GM19023 (cell line): ENCODE measurements around the gene PLA2G5.
"Not testable (repeated sequence)": the region's sequence is repeated elsewhere in the genome, so short reads cannot be mapped to it uniquely, and the experiment has no call there.

Experiments used
- ATAC-seq: cut with Tn5 transposase; IDR thresholded peaks from one replicate; pipeline ENCODE4 v1.9.1; 2021; ENCODE audit warnings: mild to moderate bottlenecking, moderate library complexity; ENCODE audit not compliant: unreplicated experiment

Gene PLA2G5

GRCh38 chr1:20069874-20070273 lies at the start of gene PLA2G5:
PLA2G5 (plus strand) TSS chr1:20070194; CDS start chr1:20084831, 14,637 bp downstream.
- no peak for ATAC-seq

- ATAC-seq: no peak
Measured at GRCh38 chr1:20028125-20028524, 41.9 kb upstream of the PLA2G5 start.

DNA sequence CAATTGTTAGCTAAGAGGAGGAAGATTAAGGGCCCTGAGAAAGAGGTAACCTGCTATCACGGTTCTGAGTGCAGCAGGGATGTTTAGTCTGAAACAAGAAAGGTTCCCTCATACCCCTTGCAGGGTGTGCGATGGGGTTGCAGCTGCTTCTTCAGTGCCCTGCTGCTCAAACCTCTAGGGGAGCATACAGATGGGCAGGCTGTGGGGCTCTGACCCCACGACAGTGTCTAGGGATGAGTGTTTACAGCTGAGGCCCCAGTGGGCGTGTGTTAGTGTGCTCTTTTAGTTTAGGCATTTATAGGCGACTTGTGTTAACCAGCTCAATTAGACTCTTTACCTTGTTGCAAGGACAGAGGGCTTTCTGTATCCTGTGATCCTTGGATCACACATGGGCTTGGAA lies 41.3 kb upstream of the PLA2G5 start:
- no peak for ATAC-seq

DNA sequence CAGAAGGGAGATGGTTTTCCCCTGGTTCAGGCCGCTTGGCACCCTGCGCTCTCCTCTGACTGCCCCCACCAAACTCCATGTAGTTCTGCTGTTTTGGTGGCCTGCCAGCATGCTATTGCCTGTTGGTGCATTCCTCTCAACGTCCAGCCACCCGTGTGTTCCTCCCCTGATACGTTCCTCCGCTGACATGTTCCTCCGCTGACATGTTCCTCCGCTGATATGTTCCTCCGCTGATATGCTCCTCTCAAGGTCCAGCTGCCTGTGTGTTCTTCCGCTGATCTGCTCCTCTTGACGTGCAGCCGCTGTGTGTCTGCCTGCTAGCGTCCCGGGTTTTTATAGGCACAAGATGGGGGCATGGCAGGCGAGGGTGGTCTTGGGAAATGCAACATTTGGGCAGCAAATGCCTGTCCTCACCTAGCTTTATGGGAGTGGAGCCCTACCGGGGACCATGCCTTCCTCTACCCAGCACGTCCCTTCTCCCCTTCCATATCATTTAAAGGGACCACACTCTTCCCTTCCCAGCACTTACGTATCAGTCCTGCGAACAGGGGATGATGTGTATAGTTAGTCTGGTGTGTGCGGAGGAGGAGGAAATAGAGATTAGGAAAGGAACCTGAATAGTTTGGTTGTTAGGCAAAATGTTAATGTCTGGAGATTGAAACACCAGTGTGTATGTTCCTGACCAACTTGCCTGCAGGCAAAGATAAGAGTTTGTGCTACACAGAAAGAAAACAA lies 40.6 kb upstream of the PLA2G5 start:
- no peak for ATAC-seq

- not testable (repeated sequence) for ATAC-seq
Measured at GRCh38 chr1:20030436-20031151, 39.4 kb upstream of the PLA2G5 start.

- ATAC-seq: no peak
Measured at GRCh38 chr1:20031161-20031560, 38.8 kb upstream of the PLA2G5 start.

DNA sequence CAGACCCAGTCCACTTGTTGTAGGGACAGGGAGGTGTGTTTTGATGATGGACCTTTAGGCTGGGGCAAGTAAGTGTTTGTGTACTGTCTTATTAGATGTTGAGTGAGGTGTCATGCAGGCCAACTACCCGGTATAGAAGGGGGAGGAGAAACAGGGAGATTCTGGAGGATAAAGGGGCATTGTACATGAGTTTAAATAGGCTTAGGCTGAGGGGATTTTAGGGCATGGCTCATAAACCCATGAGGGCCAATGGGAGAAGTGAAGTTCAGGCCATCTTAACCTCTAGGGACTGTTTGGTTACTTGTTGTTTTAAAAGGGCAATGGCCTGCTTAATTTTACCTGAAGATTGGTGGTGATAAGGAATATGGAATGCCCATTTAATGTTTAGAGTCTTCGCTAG lies 38.2 kb upstream of the PLA2G5 start:
- no peak for ATAC-seq

DNA sequence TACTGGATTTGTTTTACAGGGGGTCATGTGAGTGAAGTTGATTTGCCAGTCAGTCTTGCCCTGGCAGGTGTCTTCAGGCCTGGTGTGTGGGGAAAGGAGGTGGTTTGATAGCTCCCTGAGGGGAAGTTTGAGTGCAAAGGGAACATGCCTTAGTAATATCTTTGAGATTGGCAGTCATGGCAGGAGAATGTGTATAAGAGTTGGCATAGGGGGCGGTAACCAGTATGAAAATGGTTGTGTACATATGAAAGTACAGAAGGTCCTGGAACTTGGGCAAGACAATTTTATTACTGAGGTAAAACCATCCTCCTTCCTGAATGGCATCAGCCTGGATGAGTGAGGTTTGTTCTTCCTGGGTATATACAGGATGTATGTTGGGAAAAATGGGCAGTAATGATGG lies 37.6 kb upstream of the PLA2G5 start:
- no peak for ATAC-seq

DNA sequence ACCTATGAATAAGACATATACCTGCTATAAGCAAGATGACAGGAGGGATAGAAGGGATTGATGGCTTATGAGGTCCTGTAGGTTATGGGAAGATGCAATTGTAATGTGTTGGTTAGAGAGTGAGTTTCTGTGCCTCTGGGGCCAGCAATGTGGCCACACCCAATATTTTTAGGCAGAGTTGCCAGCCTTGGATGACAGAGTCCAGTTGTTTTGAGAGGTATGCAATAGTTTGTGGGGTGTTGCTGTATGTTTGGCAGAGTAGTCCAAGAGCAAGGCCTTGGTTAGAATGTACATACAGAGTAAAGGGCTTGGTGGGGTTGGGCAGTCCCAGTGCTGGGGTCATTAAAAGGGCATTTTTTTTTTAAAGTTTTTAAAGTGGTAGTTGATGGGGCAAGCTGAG lies 36.6 kb upstream of the PLA2G5 start:
- ATAC-seq: no peak

DNA sequence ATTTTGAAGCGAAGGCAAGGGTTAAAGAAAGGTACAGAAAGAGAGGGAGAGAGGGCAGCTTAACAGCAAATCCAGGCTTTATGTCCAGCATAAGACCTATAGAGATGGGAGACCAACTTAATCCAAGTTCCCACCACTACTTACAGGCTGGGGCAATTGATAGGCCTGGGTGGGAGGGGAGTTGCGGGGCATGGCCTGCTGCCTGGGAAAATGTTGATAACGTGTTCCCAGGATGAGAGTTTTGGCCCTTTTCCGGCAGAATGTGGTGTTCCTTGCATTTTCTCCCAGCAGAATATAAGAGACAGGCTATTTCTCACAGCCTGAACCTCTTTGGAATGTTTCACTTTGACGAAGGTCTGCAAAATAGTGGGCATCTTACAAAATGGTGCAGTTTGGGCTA lies 34.9 kb upstream of the PLA2G5 start:
- ATAC-seq: no peak

GRCh38 chr1:20037877-20038276 lies 32.1 kb upstream of the PLA2G5 start:
- ATAC-seq: no peak

- no peak for ATAC-seq
Measured at GRCh38 chr1:20047096-20047495, 22.9 kb upstream of the PLA2G5 start.

- no peak for ATAC-seq
Measured at GRCh38 chr1:20048563-20048962, 21.4 kb upstream of the PLA2G5 start.

GRCh38 chr1:20049056-20049798 lies 20.8 kb upstream of the PLA2G5 start:
- not testable (repeated sequence) for ATAC-seq

DNA sequence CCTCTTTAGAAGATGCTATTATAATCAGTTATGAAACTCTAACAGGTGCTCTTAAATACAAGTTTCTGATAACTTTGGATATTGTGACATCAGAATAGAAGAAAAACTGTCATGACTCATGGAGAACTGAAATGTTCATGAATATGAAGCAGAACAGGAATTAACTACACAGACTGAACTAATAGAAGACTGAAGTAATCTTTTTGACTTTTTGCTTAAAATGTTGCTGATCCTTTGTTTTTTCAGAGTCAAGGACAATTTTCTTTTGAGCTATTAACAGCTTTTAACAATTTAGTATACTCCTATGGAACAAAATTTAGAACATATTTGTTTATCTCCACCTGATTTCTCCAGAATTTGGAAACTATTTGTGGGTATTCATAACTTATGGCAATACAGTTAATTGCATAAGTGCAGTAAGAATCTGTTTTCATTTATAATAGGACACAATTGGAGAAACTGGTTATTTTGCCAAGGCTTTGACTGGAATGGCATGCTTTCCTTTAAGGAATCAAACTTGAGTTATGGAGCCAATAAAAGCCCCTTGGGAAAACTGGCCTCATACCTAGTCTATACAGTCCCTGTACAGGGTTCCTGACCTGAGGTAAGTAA lies 18.7 kb upstream of the PLA2G5 start:
- no peak for ATAC-seq

DNA sequence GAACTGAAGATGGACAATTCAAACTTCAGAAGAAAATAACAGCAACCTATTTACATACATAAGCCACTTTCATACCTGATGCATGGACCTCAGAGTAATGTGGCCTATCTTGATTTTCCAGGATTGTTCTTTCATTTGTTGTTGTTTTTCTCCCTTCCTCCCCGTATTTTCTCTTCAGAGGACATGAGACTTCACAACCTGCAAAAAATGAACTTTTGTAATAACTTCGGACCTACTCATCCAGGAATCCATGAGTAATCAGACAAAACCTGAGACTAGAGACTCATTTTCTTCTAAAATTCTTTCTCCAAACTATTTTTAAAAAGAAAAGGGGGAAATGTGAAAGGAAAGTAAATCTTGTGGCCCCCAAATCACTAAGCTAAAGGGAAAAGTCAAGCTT lies 17.6 kb upstream of the PLA2G5 start:
- no peak for ATAC-seq

GRCh38 chr1:20057886-20058420 lies 12.0 kb upstream of the PLA2G5 start:
- ATAC-seq: no peak

GRCh38 chr1:20058531-20058930 lies 11.5 kb upstream of the PLA2G5 start:
- no peak for ATAC-seq

GRCh38 chr1:20059847-20060246 lies 10.1 kb upstream of the PLA2G5 start:
- no peak for ATAC-seq

DNA sequence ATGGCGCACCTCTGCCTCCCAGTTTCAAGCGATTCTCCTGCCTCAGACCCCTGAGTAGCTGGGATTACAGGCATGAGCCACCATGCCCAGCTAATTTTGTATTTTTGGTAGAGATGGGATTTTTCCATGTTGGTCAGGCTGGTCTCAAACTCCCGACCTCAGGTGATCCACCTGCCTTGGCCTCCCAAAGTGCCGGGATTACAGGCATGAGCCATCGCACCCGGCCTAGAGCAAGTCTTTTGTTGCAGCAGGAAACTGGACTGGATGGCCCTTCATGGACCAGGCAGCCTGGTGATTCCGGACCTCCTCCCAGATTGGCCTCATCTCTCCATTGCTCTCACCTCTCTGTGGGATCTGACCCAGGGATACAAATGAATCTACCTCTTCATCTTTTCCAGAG lies 9.2 kb upstream of the PLA2G5 start:
- not testable (repeated sequence) for ATAC-seq

GRCh38 chr1:20061866-20062265 lies 8.1 kb upstream of the PLA2G5 start:
- ATAC-seq: no peak
